OCI-LY3 (cell line): Measurements from ENCODE around the gene ZNF385D.

Source experiments
- EZH2phosphoT487 ChIP-seq: fragments of 200-600 bp; shearing (Covaris generic); IDR thresholded peaks from 2 replicates; pipeline ENCODE4 v1.6.1; 2018; ENCODE audit warnings: antibody characterized with exemption, mixed run types, low read depth
- TF ChIP-seq, protein P1 (sequence below): fragments of 200-600, 300-600 bp; sonication (generic); IDR thresholded peaks from 2 replicates; pipeline ENCODE4 v1.5.1; 2014; ENCODE audit warnings: antibody characterized with exemption, low read length, low read depth

DNA sequence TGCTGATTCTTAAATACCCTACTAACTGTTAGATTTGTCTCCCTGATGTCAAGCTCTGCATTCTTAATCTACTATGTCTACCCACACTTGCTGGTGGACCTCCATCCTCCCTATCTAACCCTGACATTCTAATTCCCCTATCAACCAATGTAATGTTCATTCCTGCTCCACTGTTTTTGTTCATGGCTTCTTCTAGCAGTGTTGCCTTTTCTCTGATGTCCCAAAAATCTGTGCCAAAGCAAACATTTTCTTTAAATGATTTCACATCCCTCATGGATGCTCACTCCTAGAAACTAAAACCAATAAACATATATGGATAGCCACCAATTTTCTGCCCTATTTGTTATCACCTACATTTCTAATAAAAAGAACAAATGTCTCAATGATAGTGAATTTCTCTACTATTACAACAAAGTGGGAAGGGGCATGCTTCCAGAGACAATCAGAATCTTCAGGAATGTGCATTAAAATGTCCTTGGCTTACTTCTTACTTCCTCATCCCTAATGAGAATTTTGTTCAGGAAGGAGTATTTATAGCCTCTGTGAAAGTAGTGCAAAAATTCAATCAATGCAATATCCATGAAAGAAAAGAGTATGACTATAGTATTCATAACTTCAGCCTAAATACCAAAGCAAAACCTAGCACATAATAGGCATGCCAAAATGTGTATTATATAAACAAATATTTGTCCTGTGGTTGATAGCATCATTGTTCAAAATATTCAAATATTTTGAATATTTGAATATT lies 273.3 kb downstream of the ZNF385D start:
- TF ChIP-seq, protein P1, sequence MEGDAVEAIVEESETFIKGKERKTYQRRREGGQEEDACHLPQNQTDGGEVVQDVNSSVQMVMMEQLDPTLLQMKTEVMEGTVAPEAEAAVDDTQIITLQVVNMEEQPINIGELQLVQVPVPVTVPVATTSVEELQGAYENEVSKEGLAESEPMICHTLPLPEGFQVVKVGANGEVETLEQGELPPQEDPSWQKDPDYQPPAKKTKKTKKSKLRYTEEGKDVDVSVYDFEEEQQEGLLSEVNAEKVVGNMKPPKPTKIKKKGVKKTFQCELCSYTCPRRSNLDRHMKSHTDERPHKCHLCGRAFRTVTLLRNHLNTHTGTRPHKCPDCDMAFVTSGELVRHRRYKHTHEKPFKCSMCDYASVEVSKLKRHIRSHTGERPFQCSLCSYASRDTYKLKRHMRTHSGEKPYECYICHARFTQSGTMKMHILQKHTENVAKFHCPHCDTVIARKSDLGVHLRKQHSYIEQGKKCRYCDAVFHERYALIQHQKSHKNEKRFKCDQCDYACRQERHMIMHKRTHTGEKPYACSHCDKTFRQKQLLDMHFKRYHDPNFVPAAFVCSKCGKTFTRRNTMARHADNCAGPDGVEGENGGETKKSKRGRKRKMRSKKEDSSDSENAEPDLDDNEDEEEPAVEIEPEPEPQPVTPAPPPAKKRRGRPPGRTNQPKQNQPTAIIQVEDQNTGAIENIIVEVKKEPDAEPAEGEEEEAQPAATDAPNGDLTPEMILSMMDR = no peak
- no peak for TF ChIP-seq EZH2phosphoT487
